HL-60/S4 treated with phorbol 12-myristate 13-acetate at 8.2 ng/mL for 4 days and 3 days (cell line): Measurements from ENCODE around the gene PTPRM.

Experiments used
- in situ Hi-C: fragments of 300-500 bp; cut with MboI; formaldehyde crosslinking; loops from 2 replicates; pipeline ENCODE4 v1.15.0; 2022; ENCODE audit warnings: low sequenced_read_pairs

The PTPRM gene

DNA sequence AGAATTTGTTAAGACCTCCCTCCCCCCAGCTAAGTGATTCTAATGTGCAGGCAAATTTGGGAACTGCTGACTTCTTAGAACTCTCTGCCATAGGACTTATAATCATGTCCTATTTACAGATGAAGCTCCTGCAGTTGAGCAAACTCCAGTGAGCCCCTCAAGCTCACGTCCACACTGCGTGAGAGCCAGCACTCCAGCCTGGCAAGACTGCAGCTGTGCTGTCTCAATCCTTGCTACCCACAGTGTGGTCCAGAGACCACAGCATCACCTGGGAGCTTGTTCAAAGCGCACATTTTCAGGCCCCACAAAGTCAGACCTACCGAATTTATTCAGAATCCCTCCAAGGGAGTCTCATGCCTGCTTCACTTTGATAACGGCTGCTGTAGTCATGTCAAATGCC, 799.0 kb downstream of the PTPRM start:
- in situ Hi-C loops, result no loop called here

DNA sequence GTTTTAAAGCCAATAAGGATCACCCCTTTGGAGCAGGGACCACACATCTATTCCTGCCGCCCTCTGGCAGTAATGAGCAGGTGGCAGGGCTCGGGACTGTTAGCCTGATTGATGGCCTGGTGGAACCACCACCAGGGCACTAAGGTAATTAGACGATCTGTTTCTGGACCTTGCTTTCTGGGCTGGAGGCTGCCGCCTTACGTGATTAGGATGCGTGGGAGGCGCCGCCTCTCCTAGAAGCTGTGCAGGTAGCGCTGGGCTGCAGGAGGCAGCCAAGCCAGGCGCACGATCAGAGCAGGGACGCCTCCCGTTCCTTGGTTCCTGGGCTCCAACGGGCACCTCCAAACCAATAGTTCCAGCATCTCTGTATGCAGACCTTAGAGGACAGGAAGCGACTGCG, 799.5 kb downstream of the PTPRM start:
- in situ Hi-C loops, result no loop called here

DNA sequence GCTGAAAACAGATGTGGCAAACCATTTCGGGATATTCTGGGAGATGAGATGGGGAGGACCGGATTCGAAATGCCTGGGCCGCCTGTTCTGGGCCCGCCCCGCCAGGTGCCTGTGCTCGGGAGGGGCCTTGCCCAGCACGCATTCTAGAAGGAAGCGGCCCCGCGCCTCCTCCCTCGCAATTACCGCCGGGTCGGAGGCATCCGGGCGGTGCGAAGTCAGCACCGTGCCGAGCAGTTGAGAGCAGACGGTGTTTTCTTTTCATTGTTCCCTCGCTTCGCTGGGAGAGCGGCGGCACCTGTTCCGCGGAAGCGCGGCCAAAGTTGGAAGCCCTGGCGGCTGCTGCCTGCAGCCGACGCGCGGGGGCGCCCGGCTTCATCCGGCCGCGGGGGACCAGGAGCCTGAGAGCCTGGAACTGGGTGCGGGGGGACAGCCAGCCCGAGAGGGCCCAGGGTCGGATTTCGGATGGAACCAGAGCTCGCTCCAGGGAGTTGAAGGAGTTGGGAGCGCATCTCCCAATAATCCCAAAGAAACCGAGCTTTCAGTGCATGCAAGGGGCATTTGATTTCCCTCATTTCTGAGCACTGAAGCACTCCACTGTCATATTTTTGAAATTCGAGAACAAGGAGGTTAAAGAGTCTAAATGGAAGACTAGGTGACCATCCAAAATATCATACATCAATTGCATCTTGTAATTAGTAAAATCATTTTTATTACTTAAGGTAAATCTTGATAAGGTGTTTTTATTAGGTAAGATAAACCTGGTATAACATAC, 800.3 kb downstream of the PTPRM start:
- in situ Hi-C loops, result no loop called here

DNA sequence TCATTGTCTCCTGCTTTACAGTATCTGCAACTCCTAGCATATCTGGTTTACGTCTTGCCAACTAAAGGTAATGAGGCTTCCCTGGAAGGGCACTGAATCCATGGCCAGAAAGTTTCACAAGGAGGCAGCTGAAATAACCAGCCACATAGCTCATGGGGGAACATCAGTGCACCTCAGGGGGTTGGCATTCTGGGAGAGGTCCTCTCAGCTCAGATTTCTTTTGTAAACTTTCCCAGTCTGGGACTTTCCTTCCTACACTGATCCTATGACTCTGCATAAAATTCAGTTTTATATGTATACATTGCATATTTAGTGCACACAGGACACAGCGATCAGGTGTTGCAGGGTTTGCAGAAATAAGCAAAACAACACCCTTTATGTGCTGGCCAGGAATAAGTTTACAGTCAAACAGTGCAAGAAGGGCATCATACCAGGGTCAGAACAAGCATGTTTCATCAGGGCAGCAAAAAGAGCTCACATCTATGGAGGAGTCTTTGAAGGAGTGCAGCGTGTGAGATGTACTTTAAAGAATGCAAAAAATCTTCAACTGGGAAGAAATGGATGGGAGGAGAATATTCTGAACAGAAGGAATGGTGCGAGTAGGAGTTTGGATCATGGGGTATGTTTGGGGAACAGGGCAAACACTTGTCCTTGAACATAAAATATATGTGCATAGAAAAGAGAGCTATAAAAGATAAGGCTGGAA, 801.5 kb downstream of the PTPRM start:
- in situ Hi-C loops, result no loop called here

DNA sequence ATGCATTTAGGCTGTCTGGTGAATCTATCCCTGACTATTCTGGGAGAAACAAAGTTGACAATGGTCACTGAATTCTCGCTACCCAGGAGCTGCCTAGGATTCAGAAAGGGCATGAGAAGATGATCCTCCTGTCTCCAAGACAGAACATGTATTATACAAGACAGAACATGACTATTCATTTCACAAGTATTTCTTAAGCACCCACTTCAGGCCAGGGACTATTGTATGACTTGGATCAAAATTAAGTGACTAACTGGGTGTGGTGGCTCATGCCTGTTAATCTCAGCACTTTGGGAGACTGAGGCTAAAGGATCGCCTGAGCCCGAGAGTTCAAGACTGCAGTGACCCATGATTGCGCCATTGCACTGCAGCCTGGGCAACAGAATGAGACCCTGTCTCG, 806.4 kb downstream of the PTPRM start:
- in situ Hi-C loops, result no loop called here

DNA sequence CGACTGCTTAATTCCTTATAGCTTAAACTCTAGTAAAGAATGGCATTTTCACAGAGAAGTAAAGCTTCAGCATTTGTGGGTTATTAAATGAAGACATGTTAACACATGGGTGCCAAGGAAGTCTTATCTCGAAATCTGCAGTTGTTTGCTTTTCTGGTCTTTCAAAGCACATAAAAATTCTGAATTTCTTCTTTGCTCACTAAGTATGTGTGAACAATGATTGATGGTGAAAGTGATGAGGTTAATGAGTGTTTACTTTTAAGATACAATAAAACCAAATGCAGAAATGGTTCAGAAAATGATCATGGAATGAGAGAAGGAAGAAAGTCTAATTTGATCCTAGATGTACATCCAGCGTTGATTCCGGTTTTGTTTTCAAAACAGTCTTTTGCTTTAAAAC, 807.6 kb downstream of the PTPRM start:
- in situ Hi-C loops, result no loop called here

DNA sequence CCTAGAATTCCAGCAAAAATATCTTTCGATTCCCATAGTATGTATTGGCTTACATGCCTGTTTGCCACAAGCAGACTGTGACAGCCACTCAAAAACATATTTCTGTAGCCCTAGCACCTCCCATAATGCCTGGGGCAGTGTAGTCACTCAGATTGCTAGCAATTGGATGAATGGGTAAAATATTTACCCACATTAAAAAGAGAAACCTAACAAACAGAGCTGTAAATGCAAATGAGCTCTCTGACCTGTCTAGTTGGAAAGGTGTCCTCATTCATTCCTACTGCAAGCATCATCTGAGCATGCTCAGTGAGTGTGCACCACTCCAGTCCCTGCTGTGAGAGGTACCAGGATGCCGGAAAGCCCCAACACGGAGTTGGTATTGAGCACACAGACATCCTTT, 808.1 kb downstream of the PTPRM start:
- in situ Hi-C loops, result no loop called here

DNA sequence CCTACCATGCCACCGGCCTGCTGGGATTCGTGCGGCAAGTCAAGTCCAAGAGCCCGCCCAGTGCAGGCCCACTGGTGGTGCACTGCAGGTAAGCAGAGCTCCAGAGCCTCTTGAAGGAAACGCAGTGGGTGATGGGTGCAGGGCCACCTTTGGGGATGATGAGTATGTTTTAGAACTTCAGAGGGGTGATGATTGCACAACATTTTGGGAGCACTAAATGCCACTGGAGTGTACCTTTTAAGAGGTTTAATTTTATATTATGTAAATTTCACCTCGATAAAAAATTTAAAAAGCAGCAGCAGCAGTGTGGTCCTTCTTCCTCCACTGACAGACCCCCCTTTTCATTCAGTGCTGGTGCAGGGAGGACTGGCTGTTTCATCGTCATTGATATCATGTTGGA, 809.0 kb downstream of the PTPRM start:
- in situ Hi-C loops, result no loop called here

DNA sequence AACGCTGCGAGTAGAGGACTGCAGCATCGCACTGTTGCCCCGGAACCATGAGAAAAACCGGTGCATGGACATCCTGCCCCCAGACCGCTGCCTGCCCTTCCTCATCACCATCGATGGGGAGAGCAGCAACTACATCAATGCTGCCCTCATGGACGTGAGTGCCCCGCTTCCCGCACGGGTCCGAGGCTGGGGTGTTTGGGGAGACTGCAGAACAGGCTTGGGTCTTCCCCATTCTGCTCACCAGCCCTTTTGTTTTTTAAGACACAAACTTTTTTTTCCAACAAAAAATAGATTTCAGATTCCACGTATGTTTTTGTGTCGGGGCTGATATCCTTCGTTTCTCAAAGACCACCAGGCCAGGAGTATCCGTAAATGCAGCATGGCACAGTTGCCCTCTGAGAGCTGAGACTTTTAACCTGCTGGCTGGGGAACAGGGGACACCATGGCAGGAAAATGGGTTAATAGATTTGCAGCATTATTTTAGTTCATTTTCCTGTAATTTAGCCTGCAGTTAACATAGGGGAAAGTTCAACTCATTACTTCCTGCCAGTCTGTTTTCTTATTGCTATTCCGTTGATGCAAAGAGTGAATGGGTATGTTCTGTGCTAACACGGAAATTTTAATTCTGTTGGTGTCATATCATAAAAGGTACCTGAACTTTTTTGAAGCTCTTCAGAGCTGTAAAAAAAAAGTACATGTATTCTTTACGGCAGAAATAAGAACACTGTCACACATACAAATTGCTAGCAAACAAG, 812.2 kb downstream of the PTPRM start:
- in situ Hi-C loops, result no loop called here

DNA sequence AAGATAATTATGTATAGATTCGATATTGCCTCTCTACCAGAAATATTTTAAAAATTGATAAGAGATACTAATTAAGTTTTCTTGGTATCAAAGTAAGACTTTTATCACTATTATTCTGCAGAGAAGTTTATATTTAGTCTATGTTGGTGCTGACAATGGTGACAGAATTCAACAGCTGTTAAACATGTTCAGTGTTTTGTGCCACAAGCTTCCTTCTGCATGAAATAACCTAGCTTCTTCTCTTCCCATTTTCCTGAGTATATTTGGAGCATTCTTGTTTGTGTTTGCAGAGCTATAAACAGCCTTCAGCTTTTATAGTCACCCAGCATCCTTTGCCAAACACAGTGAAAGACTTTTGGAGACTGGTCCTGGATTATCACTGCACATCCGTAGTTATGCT, 812.9 kb downstream of the PTPRM start:
- in situ Hi-C loops, result no loop called here

DNA sequence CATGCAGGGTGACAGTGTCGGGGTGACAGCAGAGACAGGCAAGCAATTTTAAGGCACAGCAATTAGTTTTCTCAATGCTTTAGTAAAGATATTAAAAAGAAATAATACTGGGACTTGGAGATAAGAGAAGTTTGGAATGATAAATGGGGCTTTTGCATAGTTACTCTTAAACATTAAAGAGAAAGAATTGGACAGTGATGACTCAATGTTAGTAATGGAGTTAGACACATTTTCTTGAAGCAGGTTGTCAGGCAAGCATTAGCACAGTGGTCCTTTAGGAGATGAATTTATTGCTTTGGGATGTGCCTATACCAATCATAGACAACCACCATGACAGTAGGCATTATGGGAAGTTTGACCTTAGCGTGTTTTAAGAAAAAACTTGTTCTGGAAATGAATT, 813.8 kb downstream of the PTPRM start:
- in situ Hi-C loops, result no loop called here

DNA sequence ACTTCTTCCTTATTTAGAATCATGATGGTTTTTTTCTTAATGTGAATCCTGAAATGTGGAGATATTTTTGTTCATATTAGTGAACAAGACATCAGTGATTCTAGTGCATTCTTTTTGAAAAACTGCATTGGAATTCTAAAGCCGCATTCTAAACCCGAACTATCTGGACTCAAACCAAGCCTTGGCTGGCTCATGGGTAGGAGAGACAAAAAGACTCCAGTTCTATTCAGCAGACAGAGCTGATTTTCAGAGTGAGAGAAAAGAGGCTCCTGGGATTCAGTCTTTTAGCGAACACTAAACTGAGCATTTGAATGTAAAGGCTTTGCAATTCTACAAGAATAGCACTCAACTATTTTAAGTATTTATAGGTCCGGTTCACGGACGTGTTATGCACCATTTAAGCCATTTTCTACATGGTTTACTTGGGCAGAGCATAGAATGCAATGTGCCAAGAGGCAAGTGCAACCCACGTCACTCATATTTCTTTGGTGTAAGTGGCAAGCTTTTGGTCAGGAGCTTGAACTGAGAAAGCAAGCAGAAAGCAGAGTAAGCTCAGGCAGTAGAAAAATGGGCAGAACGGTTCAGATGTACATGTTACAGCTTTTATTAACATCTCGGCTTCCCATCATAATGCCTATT, 814.8 kb downstream of the PTPRM start:
- in situ Hi-C loops, result no loop called here

DNA sequence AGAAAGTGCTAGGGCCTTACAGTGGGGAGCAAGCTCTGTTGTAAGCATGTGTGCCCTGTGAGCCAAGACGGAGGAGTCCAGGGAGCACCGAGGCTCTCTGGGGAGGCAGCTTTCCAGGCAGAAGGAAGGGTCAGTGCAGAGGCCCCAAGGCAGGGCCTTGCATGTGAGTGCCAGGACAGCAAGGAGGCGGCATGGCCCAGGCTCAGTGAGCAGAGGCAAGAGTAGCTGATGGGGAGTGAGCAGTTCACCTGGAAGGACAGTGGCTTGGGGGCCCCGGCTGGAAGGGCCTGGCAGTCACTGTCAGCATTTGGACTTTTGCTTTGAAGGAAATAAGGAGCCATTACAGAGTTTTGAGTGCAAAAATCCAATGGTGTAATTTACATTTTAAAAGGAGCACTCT, 818.3 kb downstream of the PTPRM start:
- in situ Hi-C loops, result no loop called here

DNA sequence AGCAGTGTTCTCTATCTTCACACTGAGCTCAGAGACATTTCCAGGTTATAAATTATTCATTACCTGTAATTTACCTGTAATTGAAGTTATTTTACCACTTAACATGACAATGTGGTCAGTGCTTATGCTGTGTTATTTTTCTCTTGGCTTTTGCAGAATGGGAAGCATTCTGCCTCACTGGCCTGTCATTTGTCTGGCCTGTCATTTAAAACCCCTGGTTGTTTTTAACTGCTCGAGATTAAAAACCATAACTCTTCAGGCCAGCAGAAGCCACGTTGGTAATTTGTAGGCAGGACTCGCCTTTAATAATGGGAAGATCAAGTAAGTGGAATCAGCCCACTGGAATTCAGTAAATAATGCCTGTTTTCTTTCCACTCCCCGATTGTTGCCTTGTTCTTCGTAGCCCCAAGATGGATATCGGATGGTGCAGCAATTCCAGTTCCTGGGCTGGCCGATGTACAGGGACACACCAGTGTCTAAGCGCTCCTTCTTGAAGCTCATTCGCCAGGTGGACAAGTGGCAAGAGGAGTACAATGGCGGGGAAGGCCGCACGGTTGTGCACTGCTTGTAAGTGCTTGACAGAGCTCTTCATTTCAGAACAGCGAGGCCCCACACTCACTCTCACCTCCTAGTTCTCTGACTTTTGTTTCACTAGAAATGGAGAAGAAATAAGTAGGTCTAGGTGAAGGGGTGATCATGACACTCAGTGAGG, 819.7 kb downstream of the PTPRM start:
- in situ Hi-C loops, result no loop called here

DNA sequence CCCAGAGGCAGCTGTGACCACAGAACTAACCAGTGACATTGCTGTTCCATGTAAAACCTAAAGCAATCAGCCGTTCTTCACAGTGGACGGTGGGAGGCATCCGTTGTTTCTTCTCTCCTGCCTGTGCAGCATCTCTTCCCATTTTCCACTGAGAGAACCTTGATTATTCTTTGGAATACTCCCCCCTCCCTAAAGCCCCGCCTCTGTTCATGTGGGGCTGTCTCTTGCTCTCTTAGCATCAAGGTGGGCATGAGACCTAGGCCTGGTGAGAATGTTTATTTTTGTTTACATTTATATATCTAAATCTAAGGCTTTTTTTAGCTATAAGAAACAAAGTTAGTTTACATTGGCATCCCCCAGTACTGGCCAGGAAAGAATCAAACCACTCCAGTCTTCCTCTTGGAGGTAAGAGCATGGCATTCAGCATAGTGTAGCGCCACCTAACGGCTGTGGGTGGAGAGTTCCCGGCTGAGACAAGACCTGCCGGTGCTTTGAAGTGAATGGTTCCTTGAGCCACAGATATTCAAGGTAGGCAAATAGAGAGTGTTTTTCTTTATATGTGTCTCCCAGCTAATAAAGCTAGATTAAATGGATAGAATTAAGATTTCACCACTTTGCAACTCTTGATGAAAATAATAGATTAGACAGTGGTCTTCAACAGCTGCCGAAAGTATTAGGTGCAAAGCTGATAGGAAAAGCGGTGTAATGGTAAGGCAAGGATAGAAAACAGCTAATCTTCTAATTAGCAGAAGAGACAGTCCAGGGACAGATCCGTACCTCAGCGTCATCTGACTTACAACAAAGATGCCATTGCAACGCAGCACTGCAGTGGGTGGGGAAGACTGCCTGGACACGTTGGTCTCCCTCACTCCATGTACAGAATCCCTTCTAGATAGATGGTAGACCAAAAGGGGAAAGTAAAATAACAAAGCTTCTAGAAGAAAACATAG, 822.5 kb downstream of the PTPRM start:
- in situ Hi-C loops, result no loop called here

DNA sequence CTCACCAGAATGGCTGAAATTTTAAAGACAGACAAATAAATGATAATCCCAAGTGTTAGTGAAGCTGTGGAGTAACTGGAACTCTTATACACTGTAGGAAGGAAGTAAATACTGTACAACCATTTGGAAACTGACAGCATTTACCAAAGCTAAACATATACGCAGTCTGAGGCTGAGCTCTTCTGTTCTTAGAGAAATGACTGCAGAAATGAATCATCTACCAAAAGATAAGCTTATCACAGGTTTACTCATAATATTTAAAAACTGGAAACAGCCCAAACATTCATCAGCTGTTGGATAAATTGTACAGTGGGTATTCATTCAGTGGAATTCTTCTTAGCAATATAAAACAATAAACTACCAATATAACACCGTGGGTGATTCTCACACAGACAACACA, 824.0 kb downstream of the PTPRM start:
- in situ Hi-C loops, result no loop called here

DNA sequence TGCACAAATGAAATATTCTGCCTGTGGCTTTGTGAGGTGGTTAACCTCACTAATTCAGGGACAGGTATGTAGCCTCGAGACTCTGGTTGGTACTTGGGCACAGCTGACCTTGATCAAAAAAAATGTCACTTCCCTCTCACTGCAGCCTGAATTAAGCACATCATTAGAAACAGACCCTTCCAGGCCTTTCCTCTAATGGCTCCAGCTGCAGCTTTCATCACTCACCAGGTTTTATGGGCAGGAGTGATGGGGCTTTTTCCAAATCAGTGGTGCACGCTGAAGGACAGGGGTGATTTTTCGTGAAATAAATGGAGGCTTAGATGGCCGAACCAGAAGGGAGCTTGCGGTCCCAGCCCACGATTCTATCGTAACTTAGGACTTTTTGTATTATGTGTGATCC, 829.1 kb downstream of the PTPRM start:
- in situ Hi-C loops, result no loop called here

DNA sequence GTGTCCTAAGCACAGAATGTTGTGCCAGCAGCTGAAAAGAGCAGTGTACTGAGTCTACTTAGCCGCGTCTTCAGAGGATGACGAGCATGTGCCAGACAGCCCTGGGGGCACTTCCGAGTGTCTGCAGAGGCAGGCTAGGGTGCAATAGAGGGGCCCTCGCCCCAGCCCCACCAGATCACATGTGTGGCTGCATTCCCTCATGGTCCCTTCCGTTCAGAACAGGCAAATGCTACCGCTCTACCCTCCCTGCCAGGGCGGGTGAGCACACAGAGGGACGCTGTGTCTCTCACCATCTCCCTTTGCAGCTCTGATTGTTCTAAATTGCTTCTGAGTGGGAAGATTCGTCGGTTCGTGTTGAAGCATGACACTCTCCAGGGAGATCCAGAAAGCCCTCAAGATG, 829.9 kb downstream of the PTPRM start:
- in situ Hi-C loops, result no loop called here

DNA sequence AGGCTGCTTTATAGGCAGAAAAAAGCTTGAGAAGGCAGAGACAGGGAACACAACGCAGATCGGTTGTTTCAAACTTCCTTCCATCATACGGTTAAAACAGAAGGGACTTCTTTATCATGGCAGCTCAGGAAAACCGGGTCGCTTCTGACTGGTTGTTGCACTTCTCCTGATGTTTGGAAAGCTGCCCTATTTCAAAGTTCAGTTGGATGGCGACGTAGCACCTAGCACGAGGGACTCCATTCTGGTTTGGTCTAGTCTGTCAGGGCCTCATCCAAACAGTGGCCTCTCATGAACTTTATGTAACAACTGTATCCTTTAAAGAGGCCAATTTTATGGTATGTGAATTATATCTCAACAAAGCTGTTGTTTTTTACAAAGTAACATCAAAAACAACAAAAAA, 832.0 kb downstream of the PTPRM start:
- in situ Hi-C loops, result no loop called here
